HL-60 (cell line): Measurements from ENCODE around the gene SH3RF2.

Experiments used
- DNase-seq, 2 experiments: peaks; one replicate each; pipeline ENCODE4 v3.0.0-alpha.2; 2010 to 2020; ENCODE audit warnings: low read depth in 1 of 2, low spot score in 1 of 2
- H3K27ac ChIP-seq: fragments of 250-450 bp; sonication (Bioruptor Pico); replicated peaks from 2 replicates; pipeline ENCODE4 v1.5.1; 2020; ENCODE audit warnings: mild to moderate bottlenecking, moderate library complexity
- H3K27me3 ChIP-seq: fragments of 250-450 bp; sonication (Bioruptor Pico); 2 replicates; pipeline ENCODE4 v1.5.1; 2021; ENCODE audit warnings: mild to moderate bottlenecking, moderate library complexity; ENCODE audit not compliant: insufficient read depth, poor library complexity, severe bottlenecking
- H3K4me3 ChIP-seq: replicated peaks from 2 replicates; pipeline ENCODE4 v1.5.1; 2011; ENCODE audit warnings: mild to moderate bottlenecking, control low read depth, low read length; ENCODE audit not compliant: insufficient read depth
- CTCF ChIP-seq: IDR thresholded peaks from one replicate; pipeline ENCODE4 v1.5.1; 2011; ENCODE audit warnings: low read length, control low read depth, inconsistent platforms; ENCODE audit not compliant: insufficient read depth
- GABPA ChIP-seq: IDR thresholded peaks from 2 replicates; pipeline ENCODE4 v1.6.1; 2012; ENCODE audit warnings: low read depth
- POLR2AphosphoS5 ChIP-seq: IDR thresholded peaks from 2 replicates; pipeline ENCODE4 v1.6.1; 2012; ENCODE audit warnings: low read depth
- REST ChIP-seq: IDR thresholded peaks from 2 replicates; pipeline ENCODE4 v1.6.1; 2012; ENCODE audit warnings: low read depth; ENCODE audit not compliant: insufficient replicate concordance
- SPI1 ChIP-seq: IDR thresholded peaks from 2 replicates; pipeline ENCODE4 v1.6.1; 2012; ENCODE audit warnings: low read depth, mild to moderate bottlenecking, borderline replicate concordance

SH3RF2 gene

GRCh38 chr5:145999208-145999607 lies 62.8 kb downstream of the SH3RF2 start:
- Histone ChIP-seq H3K27ac (no peak overlapping the region), H3K4me3 (no peak overlapping the region), H3K27me3 (no peaks in the 10 kb centered on the region)
- TF ChIP-seq REST (no peak), CTCF (no peak), SPI1 (no peak), GABPA (no peak), POLR2AphosphoS5 (no peak)
- no peak for DNase-seq

- TF ChIP-seq POLR2AphosphoS5: no peak
- TF ChIP-seq CTCF: no peak
- no peak for TF ChIP-seq REST
- no peak for TF ChIP-seq SPI1
- TF ChIP-seq GABPA: no peak
- H3K27me3 ChIP-seq: no peaks in the 10 kb centered on the region
- no peak for DNase-seq
- no peak overlapping the region for H3K4me3 ChIP-seq
- no peak overlapping the region for H3K27ac ChIP-seq
Observed at GRCh38 chr5:146000072-146000471, 63.7 kb downstream of the SH3RF2 start.

- Histone ChIP-seq H3K4me3 (no peak overlapping the region), H3K27ac (no peak overlapping the region), H3K27me3 (no peaks in the 10 kb centered on the region)
- no peak for DNase-seq
- TF ChIP-seq GABPA (no peak), REST (no peak), POLR2AphosphoS5 (no peak), SPI1 (no peak), CTCF (no peak)
Observed at GRCh38 chr5:146001544-146002190, 65.3 kb downstream of the SH3RF2 start.
